Thoracic aorta (tissue), 2 donors: ENCODE data around the gene KRTDAP. TPM values are rescaled to one million over a fixed set of nuclear protein-coding genes. Genes with fewer than 3 reads are reported as not detected.
"Not testable (repeated sequence)": the region's sequence is repeated elsewhere in the genome, so short reads cannot be mapped to it uniquely, and the experiment has no call there.

Experiments
- ATAC-seq: fragments of 150-250 bp; one replicate; pipeline ENCODE4 v1.8.0; 2017; ENCODE audit warnings: low read depth; ENCODE audit not compliant: insufficient number of reproducible peaks, low FRiP score
- DNase-seq: peaks from one replicate; pipeline ENCODE4 v3.0.0-alpha.2; 2020; ENCODE audit warnings: low spot score
- H3K27ac ChIP-seq, 2 donors: fragments of 200-600 bp; sonication (generic); 1 replicate in 1 of 2; 2 replicates in 1 of 2; pipeline ENCODE4 v1.5.1; 2016; ENCODE audit warnings: mild to moderate bottlenecking in 2 of 2, moderate library complexity in 2 of 2
- H3K27me3 ChIP-seq: fragments of 200-600 bp; sonication (generic); replicated peaks from 2 replicates; pipeline ENCODE4 v1.6.0; 2016; ENCODE audit warnings: mild to moderate bottlenecking; ENCODE audit not compliant: insufficient read depth
- H3K36me3 ChIP-seq: fragments of 200-600 bp; sonication (generic); one replicate; pipeline ENCODE4 v1.5.1; 2016
- H3K4me1 ChIP-seq, 2 donors: fragments of 200-600 bp; sonication (generic); 1 replicate in 1 of 2; 2 replicates in 1 of 2; pipeline versions ENCODE4 v1.5.1 to v1.6.0; 2016; ENCODE audit warnings: low read depth in 2 of 2, mild to moderate bottlenecking in 1 of 2; ENCODE audit not compliant: control insufficient read depth in 1 of 2
- H3K4me3 ChIP-seq: fragments of 200-600 bp; sonication (generic); 2 replicates; pipeline ENCODE4 v1.5.1; 2016; ENCODE audit warnings: mild to moderate bottlenecking
- H3K9me3 ChIP-seq: fragments of 200-600 bp; sonication (generic); 2 replicates; pipeline ENCODE4 v1.5.1; 2016
- CTCF ChIP-seq: fragments of 200-600 bp; sonication (generic); IDR thresholded peaks from one replicate; pipeline ENCODE4 v1.5.1; 2019; ENCODE audit warnings: antibody characterized with exemption
- total RNA-seq, 2 donors: library from RNA; depleted of rRNA; stranded (reverse); fragments of >200 nt; gene quantifications; one replicate each; pipeline versions ENCODE4 v1.1.0 to v1.2.3, GENCODE V29; 2016

Gene KRTDAP
- total RNA-seq, 2 donors from 2014 or later = 29.6 TPM; not detected in 1

GRCh38 chr19:35474104-35474503, 16.2 kb downstream of the KRTDAP start:
- H3K27me3 ChIP-seq = no peaks in the 10 kb centered on the region
- H3K36me3 ChIP-seq = no peaks in the 10 kb centered on the region
- no peaks in the 10 kb centered on the region for H3K4me1 ChIP-seq
- ATAC-seq (no peak), DNase-seq (no peak)
- H3K27ac ChIP-seq = no peak overlapping the region
- no peaks in the 10 kb centered on the region for H3K9me3 ChIP-seq
- H3K4me3 ChIP-seq = no peak overlapping the region
- TF ChIP-seq CTCF = no peak

- DNase-seq = no peak
- Histone ChIP-seq H3K36me3 (no peaks in the 10 kb centered on the region), H3K27me3 (no peaks in the 10 kb centered on the region), H3K9me3 (no peaks in the 10 kb centered on the region), H3K4me1 (no peaks in the 10 kb centered on the region), H3K4me3 (no peak overlapping the region), H3K27ac (no peak overlapping the region)
- no peak for ATAC-seq
- no peak for TF ChIP-seq CTCF
Measured at GRCh38 chr19:35471946-35472345, 18.3 kb downstream of the KRTDAP start.

- not testable (repeated sequence) for DNase-seq, ATAC-seq, H3K4me1 ChIP-seq, H3K27ac ChIP-seq, H3K36me3 ChIP-seq, H3K4me3 ChIP-seq, H3K27me3 ChIP-seq, H3K9me3 ChIP-seq
Measured at GRCh38 chr19:35471075-35471474, 19.2 kb downstream of the KRTDAP start.

GRCh38 chr19:35470128-35470527, 20.1 kb downstream of the KRTDAP start:
- Histone ChIP-seq H3K36me3 (no peaks in the 10 kb centered on the region), H3K27me3 (no peaks in the 10 kb centered on the region), H3K27ac (no peak overlapping the region), H3K9me3 (no peaks in the 10 kb centered on the region), H3K4me1 (no peaks in the 10 kb centered on the region), H3K4me3 (no peak overlapping the region)
- ATAC-seq (no peak), DNase-seq (no peak)
- TF ChIP-seq CTCF = no peak

GRCh38 chr19:35468637-35469036, 21.6 kb downstream of the KRTDAP start:
- Histone ChIP-seq H3K4me3 (no peak overlapping the region), H3K9me3 (no peaks in the 10 kb centered on the region), H3K27ac (no peak overlapping the region), H3K4me1 (no peaks in the 10 kb centered on the region), H3K36me3 (no peaks in the 10 kb centered on the region), H3K27me3 (no peaks in the 10 kb centered on the region)
- no peak for DNase-seq
- ATAC-seq = no peak
- TF ChIP-seq CTCF = no peak

GRCh38 chr19:35466259-35466658, 24.0 kb downstream of the KRTDAP start:
- H3K36me3 ChIP-seq = no peaks in the 10 kb centered on the region
- no peaks in the 10 kb centered on the region for H3K27me3 ChIP-seq
- ATAC-seq = no peak
- no peaks in the 10 kb centered on the region for H3K9me3 ChIP-seq
- no peaks in the 10 kb centered on the region for H3K4me1 ChIP-seq
- no peak overlapping the region for H3K27ac ChIP-seq
- no peak for TF ChIP-seq CTCF
- no peak for DNase-seq
- no peak overlapping the region for H3K4me3 ChIP-seq

GRCh38 chr19:35462956-35463355, 27.3 kb downstream of the KRTDAP start:
- H3K27me3 ChIP-seq, ATAC-seq, H3K36me3 ChIP-seq, H3K9me3 ChIP-seq, H3K4me3 ChIP-seq, H3K4me1 ChIP-seq, H3K27ac ChIP-seq, DNase-seq: not testable (repeated sequence)
